Right ventricle myocardium inferior (tissue), 1 donor: ENCODE data around the gene MCTS1. TPM values are rescaled to one million over a fixed set of nuclear protein-coding genes. Genes with fewer than 3 reads are reported as not detected.
"Not testable (repeated sequence)": the region's sequence is repeated elsewhere in the genome, so short reads cannot be mapped to it uniquely, and the experiment has no call there.

Experiments used
- ATAC-seq: fragments of 200-7000 bp; cut with Tn5 transposase; one replicate; pipeline ENCODE4 v1.9.1; 2020; ENCODE audit warnings: mild to moderate bottlenecking, moderate library complexity
- DNase-seq: peaks from one replicate; pipeline ENCODE4 v3.0.0; 2021; ENCODE audit errors: missing footprints
- intact Hi-C: fragments of 100-400 bp; cut with DNase I; formaldehyde crosslinking; loops from one replicate; pipeline ENCODE4 v1.11.0; 2022
- total RNA-seq: library from RNA; stranded (reverse); fragmentation: NEBNext Ultra II Directional; extraction: Animal tissue kit (Norgen Biotek cat#: 25700); gene quantifications from one replicate; pipeline ENCODE4 v1.2.1, GENCODE V29; 2021
- donor health status: DM: no; HTN: yes; CAD: no; lungs with severe emphysema.

The MCTS1 gene
- total RNA-seq, 1 donor from 2014 or later: 33.8 TPM

DNA sequence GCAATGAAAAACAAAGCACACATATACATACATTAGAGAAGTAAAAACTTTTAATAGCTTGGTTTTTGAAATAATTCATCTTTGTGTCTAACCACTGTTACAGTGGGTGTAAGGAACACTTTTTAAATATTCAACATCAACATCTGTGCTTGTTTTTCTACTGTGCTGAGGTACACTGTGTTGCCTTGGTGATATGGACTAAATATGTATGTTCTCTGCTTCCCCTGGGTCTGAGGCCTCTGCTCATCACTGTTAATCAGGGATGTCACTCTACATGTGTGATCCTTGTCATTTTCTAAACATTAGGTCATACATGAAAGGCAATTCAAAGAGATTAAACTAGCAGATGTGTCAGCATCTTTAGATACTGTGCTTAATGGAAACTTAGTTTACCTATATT, 10.9 kb downstream of the MCTS1 start:
- intact Hi-C loops: no loop called here
- no peak for DNase-seq
- no peak for ATAC-seq

- intact Hi-C loops: no loop called here
- DNase-seq: no peak
- no peak for ATAC-seq
These were observed 14.2 kb downstream of the MCTS1 start for GRCh38 chrX:120617996-120618630.

- intact Hi-C loops: no loop called here
- ATAC-seq: no peak
- no peak for DNase-seq
These were observed 21.5 kb downstream of the MCTS1 start for GRCh38 chrX:120625371-120625770.

DNA sequence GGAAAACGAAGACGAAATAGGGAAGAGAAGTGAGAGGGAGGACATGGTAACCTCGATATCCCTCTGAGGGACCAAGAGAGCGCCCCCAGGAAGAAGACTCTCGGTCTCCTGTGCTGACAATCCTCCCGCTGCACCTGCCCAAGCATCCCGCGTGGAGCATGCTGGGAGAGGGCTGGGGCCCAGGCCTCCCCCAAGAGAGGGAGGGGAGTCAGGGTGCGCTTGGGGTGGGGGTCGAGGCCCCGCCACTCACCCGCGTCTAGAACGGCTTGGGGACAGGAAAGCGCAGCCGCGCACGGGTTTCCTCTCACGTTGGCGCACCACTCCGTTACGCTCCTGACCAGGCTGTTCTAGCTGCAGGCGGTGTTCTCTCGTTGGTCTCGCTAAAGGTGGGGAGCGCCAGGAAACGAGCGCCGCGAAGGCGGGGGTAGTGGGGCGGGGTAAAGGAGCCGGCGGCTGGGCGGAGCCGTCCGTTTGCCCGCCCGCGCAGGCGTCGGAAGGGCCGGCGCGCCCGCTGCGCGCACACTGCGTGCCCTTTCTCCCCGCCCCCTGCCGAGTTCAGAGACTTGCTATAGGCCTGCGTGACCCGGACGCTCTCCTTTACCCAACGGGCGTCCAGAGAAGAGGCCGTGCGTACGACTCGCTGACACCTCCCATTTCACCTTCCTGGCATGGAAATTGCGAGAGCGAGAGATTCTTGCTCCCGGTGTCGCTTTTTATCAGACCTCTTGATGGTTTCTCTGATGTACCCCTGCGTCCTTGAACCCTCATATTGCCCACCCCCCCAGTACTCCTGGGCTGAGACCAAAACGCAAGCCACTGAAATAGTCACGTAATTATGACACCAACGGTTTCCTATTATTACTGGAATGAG, 26.0 kb downstream of the MCTS1 start, which contains the start of gene C1GALT1C1:
C1GALT1C1 (minus strand) TSS at position 388 of the 871 bp plus-strand sequence. CDS start 2,888 bp downstream, outside the sequence.
- ATAC-seq (peak; percentile 100), DNase-seq (peak; percentile 96)
- intact Hi-C loops: loop anchor here (2.0 kb wide), 1 partner anchor 69 kb away; the partner anchor contains the start of gene CUL4B

- DNase-seq (no peak), ATAC-seq (no peak)
- intact Hi-C loops: no loop called here
These were observed 34.7 kb downstream of the MCTS1 start for GRCh38 chrX:120638619-120639018.

DNA sequence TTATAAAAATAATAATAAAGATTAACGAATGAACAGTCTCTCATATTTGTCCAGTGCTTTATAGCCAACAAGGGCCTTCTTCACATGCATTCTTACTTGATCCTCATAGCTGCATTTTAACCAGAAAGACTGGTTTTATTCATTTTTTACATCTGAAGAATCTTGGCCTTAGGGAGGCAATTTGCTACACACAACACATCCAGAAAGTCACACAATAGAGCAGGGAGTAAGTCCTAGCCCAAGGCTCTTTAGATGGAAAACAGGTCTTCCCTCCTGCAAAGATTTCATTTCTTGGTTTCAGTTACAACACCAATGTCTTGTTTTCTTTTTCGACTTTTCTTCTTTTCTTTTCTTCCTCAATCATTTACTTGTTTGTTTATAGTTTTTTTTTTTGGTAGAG, 39.0 kb downstream of the MCTS1 start:
- intact Hi-C loops: no loop called here
- ATAC-seq: no peak
- no peak for DNase-seq

GRCh38 chrX:120647127-120647526, 43.2 kb downstream of the MCTS1 start:
- ATAC-seq (no peak), DNase-seq (no peak)
- intact Hi-C loops: no loop called here

- intact Hi-C loops, ATAC-seq, DNase-seq: not testable (repeated sequence)
These were observed 48.4 kb downstream of the MCTS1 start for GRCh38 chrX:120652256-120652655.

DNA sequence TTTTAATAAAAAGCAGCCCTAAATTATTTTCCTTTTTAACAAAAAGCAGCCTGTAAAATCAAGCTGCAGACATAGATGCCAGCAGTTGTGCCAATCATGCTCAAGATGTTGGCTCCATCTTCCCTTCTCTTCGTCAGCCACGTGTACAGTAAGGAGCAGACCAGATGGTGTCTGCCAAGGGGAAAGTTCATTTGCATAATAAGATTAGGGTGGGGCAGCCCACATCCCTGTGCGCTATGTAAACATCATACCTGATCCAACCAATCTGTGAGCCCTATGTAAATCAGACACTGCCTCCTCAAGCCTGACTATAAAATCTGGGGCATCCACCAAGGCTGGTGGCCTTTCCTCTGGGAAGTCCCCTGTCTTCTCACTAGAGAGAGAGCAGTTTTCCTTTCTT, 49.1 kb downstream of the MCTS1 start:
- ATAC-seq (no peak), DNase-seq (no peak)
- intact Hi-C loops: no loop called here

- ATAC-seq (no peak), DNase-seq (no peak)
- intact Hi-C loops: no loop called here
These were observed 56.7 kb downstream of the MCTS1 start for GRCh38 chrX:120660637-120661036.

Other genes starting within 250 kb of the MCTS1 start
- not detected for gene ATP1B4, start 242.0 kb upstream of the MCTS1 start, total RNA-seq
- gene LAMP2, start 134.8 kb upstream of the MCTS1 start, total RNA-seq: 55.7 TPM
- gene CUL4B, start 43.1 kb upstream of the MCTS1 start, total RNA-seq: 18.3 TPM
- gene C1GALT1C1, start 26.0 kb downstream of the MCTS1 start, total RNA-seq: 16.8 TPM